ENCODE results near the gene KRT16.
"Not testable (repeated sequence)": the region's sequence is repeated elsewhere in the genome, so short reads cannot be mapped to it uniquely, and the experiment has no call there.

Gene KRT16

DNA sequence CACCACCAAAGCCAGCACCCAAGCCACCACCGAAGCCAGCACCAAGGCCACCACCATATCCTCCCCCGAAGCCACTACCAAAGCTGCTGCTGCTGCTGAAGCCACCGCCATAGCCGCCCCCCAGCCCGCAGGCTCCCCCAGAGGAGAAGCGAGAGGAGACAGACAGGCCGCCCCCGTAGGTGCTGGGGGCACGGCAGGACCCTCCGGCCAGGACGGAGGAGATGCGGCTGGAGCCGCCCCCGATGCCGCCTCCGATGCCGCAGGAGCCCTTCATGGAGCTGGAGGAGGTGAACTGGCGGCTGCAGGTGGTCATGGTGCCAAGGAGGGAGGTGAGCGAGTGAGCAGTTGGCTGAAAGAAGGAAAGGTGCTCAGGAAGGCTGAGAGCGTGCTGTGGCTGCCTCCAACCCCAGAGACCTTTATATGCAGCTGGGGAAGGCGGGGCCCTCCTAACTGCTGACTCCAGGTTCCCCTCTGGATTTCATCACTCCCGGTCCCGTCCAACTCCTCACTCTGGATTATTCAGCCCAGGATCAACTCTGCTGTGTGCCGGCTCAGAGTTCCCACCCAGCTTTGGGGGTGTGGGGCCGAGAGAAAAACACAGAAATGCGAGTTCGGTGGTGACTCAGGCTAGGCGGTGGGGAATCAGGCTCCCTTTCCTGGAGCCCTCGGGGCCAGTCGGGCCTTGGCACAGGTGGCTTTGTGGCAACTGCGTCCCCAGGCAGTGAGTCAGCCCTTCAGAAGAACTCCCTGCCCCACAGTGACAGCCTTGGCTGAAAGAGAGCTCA is at the start of gene KRT16:
Gene KRT16 (minus strand): TSS at position 392 of the 785 bp plus-strand sequence. CDS start 79 bp downstream, at position 313.
- not testable (repeated sequence) for DNase-seq

DNA sequence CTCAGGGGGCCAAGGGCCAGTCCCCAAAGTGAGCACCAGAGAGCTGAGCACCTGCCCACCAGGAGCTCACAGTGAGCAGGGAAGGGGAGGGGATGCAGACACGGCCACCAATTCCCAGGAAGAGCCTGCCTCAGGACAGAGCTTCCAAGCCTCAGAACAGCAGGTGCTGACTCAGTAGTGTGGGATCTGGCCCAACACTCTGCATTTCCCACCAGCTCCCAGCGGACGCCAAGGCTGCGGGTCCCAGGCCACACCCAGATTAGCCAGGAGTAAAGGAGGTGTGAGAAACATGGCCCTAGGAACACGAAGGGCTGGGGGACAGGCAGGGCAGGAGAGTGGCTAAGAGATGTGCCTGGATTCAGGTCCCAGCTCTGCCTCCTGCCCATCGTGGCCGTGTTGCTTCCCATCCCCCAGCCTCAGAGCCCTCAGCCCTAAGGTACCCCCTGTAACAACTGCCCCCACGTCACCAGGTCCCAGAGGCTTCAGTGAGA is 47.7 kb upstream of the KRT16 start:
- DNase-seq, result no peak

DNA sequence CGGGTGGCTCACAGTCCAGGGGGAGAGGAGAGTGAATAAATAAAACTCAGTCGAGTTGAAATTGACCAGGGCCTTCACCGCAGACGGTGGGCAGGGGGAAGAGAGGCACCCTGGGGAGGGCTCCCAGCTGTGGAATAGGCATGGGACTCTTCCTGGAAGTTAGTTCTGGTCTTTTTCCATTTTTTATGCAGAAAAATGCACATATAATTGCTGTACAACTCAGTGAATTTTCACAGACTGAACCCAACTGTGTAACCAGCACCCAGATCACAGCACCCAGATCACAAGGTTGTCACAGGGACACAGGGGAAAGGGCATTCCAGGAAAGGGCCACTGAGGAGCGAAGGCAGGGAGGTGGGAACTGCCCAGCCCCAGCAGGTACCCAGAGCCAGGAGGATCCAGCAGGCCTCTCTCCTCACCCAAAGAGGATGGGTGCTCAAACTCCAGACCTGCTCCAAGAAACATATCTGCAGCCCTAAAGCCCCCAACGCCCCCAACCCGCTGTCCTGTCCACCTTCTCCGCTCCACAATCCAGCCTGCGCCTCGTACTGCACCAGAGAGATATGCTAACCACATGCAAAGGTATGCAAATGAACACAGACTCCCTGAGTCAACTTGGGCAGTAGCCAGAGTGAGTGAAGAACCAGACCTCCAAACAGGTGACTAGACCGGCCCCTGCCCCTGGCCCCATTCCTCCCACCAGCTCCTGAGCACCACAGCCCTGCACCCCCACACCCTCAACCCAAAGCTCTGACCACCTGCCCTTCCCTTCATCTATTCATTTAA is 47.1 kb upstream of the KRT16 start:
- no peak for DNase-seq

DNA sequence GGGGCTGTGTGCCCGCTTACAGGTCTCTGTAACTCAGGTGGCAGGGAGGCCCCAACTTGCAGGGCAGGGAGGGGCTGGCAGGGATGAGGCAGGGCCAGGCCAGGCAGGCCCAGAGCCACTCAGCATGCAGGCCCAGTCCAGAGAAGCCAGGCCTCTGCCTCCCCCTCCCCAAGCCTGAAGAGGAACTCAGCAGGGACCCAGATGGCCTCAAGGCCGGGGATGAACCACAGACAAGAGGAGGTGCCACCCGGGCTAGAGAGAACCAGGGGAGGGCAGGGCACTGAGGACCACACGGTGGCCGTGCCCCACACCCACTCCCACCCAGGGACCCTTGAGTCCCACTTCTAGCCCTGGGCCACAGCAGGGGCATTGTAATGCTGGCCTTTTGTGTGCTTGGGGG is 46.3 kb upstream of the KRT16 start:
- DNase-seq, result no peak

DNA sequence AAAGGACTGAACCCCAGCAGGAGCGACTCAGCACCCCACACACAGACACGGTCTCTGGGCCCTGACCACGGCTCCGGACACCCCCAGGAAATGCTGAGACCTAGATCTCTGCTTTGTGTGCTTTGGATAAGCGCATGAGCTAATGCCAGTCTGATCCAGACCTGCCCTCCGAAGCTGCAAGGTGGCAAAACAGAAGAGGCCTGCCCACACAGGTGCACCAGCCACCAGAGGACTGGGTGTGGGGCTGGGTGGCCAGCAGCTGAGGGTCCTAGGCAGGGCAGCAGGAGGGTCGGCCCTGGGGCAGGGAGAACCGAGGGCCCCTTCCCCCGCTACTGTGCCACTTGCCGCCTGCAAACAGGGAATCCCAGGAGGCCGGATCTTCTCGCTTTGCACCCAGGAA is 45.4 kb upstream of the KRT16 start:
- no peak for DNase-seq

DNA sequence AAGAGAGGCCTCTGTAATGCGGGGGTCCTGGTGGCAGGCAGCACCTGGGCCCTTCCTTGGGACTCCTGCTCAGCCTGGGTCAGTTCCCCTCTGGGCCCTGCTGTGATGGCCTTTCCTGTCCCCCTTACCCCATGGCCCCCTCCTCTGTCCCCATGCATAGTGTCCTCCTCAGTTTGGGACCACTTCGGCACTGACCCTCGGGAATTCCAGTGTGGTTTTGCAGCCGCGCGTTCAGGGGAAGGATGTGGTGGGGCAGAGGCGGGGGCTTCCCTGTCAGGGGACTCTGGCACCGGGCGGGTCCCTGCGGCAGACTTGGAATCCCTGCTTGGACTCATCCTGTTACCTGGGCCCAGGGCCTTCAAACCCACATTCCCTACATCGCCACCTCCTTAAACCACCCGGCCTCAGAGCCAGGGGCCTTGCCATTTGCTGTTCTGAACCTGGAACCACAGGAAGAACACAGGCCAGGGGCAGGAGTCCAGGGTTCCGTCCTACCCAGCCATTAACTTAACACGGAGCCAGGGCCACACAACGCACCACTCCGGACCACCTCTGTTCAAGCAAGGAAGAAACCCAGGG is 44.7 kb upstream of the KRT16 start:
- no peak for DNase-seq

DNA sequence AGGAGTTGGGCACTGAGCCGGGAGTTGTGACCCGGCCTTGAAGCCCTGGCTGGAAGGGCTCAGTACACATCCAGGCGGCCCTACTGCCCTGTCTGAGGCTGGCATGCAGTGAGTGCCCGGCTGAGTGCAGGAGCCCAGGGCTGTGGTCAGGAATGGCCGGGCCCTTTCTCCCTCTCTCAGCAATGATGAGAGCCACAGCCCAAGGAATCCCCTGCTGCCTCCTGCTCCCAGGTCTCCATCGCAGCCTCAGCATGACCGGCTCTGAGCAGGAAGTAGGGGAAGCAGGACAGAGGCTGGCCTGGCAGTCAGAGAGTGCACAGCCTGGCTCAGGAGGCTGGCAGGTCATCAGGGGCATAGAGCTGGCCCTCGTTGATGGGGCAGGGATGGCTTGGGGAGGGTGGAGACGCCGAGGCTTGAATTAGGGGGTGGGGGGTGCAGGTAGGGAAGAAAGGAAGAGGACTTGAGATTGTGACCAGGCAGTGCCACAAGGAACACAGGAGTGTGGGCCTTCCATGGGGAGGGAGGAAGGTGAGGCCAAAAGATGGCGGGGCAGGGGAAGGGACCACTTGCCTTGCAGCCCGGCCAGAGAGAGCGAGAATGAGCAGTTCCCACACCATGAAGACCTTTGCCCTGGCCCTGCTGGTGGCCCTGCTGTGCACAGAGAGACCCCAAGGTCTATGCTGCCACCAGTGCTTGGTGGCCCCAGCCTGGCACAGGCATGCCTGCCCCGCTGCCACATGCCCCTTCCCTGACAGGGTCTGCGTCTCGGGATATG is 43.9 kb upstream of the KRT16 start:
- no peak for DNase-seq

DNA sequence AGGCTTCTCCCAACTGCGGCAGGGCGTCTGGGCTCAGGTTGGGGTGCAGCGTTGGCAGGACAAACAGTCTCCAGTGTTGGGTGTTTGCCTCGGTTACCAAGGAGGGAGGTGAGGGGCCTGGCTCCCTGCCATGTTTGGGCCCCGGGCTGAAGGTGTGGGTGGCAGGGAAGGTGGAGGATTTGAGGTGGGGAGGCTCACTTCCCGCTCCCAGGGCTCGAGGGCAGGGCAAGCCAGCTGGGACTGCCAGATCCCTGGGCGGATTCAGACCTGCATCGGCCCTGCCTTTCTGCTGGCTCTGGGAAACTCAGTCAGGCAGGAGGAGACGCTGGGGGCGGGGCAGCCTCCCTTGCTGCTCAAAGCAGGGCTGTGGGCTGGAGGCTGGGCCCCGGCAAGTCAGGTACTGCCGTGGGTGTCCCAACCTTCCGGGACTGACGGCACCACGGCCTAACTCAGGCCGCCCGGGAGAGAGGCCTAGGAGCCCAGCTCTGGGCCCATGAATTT is 43.1 kb upstream of the KRT16 start:
- no peak for DNase-seq

DNA sequence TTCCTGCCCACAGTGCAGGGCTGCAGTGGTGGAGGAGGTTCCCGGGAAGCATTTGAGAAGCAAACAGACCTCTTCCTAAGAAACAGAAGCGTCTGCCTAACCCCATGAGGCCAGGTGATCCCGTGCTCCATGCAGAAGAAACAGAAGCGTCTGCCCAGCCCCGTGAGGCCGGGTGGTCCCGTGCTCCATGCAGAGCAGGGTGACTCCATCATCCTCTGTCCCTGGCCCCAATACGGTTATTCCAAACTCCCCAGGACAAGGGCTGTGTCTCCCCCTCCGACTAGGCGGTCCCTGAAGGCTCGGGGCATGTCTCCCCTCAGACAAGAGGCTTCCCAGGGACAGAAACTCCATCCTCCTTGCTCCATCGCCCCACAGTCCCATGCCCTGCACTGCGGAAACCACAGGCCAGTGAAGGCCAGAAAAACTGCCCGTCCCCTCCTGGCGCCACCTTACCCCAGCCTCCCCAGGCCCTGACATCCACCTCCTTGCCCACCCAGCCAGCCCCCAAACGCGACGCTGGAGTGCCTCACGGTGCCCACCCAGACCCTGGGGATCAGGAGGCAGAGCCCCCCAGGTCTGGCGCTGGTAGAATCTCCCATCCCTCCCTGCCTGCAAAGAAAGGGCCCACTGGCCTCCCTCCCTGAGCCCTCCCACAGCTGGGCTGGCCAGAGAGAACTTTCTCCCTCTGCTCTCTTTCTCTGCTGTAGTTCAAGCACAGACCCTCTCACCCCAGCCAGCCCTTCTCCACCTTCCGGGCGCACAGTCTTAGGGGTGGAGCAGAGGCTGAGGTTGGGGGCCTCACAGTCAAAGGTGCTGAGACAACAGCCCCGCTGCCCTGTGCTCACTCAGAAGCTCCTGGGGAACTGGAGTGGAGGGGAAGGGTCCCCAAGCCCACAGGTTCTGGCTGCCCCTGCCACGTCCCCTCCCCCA is 42.4 kb upstream of the KRT16 start:
- no peak for DNase-seq

DNA sequence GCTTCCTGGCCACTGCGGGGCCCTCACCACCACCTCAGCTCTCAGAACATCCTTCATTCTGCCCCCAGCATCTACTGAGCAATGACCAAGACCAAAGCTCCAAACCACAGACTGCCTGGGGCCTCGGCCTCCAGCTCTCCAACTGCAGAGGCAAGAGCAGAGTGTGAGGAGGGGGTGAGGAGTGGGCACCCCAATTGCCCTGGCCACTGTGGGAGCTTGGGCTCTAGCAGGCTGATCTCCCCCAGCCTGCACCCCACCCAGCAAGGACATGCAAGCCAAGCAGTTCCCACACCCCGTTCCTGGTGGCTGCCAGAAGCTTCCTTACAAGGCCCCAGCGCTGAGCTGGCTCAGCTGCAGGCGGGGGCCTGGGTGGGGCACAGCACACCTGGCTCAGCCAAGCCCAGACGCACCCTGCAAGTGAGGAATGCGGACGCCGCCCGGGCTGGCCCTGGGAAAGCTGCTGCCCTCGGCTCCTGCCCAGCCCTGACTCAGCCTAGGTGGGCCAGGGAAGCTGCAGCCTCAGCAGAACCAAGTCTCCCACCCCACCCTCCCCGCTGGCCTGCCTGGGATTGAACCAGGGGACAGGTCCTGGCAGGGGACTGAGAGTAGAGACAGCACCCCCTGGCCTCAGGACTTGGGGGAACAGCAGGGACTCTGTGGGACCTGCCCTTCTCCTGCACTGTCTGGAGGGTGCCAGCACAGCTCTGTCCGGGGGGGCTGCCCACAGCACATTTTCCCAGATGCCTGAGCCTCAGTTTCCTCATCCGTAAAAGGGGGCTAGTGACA is 41.5 kb upstream of the KRT16 start:
- no peak for DNase-seq

DNA sequence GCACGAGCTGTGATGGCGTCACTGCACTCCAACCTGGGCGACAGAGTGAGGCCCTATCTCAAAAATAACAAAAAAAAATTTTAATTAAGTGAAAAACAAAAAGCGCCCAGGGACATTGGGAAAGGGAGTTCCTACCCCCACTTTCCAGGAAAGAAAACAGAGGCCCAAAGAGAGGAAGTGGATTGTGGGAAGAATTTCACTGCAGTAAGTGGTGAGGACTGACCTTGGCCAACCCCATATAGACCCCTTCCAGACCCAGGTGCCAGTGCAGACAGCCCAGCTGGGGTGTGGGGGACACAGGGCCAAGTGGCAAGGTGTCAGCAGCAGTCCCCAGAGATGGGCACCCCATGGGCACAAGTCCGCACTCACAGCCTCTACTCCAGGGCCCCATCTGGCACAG is 40.9 kb upstream of the KRT16 start:
- DNase-seq, result no peak

DNA sequence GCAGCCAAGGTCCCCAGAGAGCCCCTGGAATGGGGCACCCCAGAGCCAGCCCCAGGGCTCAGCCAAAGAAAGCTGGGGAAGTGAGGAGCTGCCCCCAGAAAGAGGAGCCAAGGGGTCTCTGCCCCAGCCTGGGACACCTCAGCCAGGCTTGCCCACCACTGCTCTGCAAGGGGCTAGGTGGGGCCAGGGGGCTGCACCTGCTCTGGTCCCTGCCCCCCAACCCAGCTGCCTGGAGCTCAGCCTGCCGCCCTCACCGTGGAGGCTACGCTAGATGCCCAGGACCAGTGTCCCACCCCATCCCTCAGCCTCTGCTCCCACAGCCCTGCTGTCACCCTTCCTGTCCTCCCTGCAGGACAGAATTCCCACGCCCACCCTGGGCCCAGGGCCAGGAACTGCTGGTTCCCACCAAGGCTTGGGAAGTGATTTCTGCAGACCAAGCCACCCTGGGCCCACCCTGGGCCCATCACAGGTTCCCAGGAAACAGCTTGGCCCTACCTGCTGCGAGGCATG is 39.9 kb upstream of the KRT16 start:
- no peak for DNase-seq

DNA sequence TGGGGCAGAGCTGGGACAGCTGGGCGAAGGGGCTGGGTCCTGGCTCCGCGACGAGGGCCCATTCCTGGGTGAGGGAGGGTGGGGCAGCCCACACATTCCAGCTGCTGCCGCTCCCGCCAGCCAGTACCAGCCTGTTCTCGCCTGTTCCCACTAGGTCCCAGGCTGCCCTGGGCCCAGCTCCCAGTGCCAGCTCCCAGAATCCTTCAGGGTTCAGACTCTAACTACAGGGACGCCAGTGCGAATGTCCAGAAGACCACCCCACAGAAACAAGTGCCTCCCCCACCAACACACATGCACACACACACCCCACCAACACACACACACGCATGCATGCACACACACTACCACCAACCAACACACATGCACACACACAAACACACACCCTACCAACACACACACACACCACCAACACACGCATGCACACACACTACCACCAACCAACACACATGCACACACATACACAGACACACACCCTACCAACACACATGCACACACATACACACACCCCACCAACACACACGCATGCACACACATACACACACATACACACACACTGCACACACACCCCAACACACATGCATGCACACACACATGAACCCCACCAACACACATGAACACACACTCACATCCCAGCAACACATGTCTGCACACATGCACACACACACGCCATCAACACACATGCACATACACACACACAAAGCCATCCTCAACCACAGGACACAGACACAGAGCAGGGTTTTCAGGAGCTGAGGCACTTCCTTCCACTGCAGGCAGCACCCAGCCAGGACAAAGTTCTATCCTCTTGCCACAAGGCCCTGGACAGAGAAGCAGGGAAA is 39.3 kb upstream of the KRT16 start:
- no peak for DNase-seq

DNA sequence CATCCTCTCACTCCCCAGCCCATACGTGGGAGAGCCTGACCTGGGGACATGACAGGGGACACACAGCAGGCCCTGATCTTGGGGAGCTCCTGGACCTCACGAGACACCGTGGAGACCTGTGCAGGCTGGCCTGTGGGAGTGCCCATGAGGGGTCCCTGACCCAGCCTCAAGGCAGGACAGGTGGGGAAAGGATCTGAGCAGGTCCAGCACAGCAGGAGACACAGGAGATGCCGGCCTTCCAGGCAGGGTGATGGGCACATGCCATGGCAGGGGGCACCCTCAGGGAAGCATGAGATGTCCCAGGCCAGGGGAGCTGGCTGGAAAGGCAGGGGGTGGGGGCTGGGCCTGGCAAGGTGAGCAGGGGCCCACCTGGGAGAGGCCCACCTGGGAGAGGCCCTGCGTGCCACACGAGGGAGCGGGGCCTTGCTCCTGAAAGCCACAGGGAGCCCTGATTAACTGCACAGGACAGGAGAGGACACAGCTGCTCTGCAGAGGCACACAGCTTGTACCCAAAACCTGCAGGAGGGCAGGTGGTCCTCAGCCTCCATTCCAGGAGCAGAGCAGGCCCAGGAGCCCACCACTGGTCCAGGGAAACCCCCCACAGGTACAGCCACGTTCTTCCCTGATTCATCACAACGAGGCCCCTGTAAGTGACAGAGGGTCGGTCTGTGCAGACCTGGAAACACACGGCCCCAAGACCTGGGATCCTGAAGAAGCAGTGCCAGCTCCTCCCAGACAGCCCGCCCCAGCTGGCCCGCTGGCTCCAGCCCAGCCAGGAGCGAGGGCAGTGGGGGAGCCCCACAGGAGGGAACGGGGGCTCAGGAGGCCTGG is 38.4 kb upstream of the KRT16 start:
- no peak for DNase-seq

DNA sequence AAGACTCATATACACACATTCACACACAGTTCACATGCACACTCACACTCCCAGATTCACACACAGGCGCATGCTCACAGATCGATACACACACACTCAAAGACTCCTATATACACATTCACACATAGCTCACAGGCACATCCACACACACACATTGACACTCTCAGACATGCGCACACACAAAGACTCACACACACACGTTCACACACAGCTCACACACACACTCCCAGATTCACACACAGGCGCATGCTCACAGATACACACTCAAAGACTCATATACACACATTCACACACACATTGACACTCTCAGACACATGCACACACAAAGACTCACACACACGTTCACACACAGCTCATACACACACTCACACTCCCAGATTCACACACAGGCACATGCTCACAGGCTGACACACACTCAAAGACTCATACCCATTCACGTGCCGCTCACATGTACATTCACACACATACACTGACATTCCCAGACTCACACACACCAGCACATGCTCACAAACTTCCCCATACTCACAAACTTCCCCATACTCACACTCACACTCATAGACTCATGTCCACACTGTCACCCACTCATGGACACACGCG is 37.5 kb upstream of the KRT16 start:
- no peak for DNase-seq

DNA sequence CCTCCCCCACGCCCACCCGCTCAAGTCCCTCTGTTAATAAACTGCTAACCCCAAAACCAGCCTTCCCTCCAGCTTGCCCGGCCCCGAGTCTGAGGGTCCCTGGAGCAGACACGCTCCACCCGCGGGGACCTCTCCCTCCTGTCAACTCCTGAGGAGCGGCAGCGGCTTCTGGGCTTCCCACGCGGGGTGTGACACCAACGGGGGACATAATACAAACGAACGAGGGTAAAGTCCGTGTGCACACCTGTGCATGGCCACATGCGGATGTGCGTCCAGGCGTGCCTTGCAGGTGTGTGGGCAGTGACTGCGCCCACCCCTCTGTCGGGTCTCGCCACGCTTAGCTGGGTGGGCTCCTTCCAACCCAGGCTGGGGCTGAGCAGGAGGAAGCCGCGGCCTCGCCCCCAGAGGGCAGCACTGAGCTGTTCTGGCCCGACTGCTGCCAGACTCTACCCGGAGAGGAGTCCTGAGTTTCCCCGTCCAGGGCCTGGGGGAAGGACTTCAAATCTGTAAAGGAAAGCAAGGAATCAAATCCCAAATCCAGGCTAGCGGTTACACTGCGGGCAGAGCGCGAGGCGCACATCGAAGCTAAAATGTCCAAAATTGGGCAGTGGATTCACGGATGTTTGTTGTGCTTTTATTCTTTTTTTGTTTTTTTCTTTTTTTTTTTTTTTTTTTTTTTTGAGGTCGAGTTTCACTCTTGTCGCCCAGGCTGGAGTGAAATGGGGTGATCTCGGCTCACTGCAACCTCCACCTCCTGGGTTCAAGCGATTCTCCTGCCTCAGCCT is 36.0 kb upstream of the KRT16 start:
- peak; percentile 69 for DNase-seq

DNA sequence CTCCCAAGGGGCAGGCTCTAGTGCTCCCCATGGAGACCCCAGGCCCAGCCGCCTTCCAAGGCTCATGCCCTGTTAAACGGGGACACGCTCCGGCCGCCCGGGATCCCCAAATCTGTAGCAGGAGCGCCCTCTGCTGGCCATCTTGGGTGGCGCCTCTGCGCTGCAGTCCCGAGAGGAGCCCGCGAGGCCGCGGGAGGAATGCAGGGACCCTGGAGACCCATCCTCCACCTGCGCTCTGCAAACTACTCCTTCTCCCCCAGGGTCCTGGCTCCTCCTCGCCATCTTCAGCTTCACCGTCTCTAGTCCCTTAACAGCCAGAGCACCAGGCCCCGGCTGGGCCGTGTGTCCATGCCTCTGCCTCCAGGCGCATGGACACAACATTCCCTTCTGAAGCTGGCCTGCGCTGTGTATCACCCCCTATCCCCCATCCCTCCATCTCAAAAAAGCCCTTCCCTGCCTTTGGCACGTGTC is 35.4 kb upstream of the KRT16 start:
- peak; percentile 48 for DNase-seq
